ENCODE data around the gene KRTAP5-3. TPM values are rescaled to one million over a fixed set of nuclear protein-coding genes. Genes with fewer than 3 reads are reported as not detected.

Gene KRTAP5-3
- total and polyA plus RNA-seq, 12 donors: not detected

- Histone ChIP-seq H3K4me1 (replicated peaks in 1 of 2) (no peaks in the 10 kb centered on the region), H3K27me3 (peaks cover 14% of the 10 kb centered on the region), H3K4me3 (no peak overlapping the region), H3K27ac (no peak overlapping the region), H3K36me3 (replicated peaks in 1 of 2) (no peaks in the 10 kb centered on the region), H3K9me3 (replicated peaks in 1 of 3) (no peaks in the 10 kb centered on the region)
- WGBS, 4 donors: 82 to 84% (median 83%) methylated on average over 10 of the region's 10 CpGs
- intact Hi-C loops (cut with DNase I): no loop called here
- no peak for DNase-seq
- TF ChIP-seq POLR2A (IDR thresholded peaks at IDR 0.05) (no peak), CTCF (IDR thresholded peaks at IDR 0.05) (no peak)
Observed at GRCh38 chr11:1633864-1634263, 25.6 kb upstream of the KRTAP5-3 start.

DNA sequence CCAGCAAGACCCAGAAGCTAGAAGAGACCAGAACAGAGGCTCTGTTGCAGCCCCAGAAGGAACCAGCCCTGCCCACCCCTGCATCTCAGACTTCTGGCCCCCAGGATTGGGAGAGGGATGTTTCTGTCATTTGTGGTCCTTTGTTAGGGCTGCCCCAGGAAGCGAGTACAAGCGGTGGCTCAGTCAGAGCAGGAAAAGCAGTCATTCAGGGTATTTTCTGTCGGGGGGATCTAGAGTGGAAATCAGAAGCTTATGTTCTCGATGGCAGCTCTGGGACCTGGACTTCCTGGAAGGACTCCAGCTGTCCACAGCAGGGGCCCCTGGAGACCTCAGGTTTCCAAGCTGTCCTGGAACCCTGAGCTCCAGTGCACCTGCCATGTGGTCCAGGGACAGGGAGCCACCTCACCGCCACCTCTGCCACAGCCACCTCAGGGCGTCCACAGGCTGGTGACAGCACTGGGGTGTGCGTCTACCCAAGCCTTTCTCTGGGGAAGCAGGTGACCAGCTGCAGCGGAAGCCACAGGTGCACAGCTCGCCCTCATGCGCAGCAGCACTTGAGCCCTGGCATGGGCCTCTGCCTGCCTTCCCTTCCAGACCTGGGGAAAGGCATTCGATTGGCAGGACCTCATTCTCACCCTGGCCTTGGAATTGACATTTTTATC lies 23.9 kb upstream of the KRTAP5-3 start:
- 60 to 66% (median 62%) methylated on average over 6 to 11 of the region's 11 CpGs for WGBS, 4 donors
- peaks cover 22% of the 10 kb centered on the region for H3K27me3 ChIP-seq

GRCh38 chr11:1631066-1631568 lies 22.9 kb upstream of the KRTAP5-3 start:
- no peaks in the 10 kb centered on the region for H3K36me3 ChIP-seq (replicated peaks in 1 of 2)
- no peak overlapping the region for H3K27ac ChIP-seq
- no peak for DNase-seq
- intact Hi-C loops (cut with DNase I): no loop called here
- no peaks in the 10 kb centered on the region for H3K9me3 ChIP-seq (replicated peaks in 1 of 3)
- no peaks in the 10 kb centered on the region for H3K4me1 ChIP-seq (replicated peaks in 1 of 2)
- TF ChIP-seq POLR2A (IDR thresholded peaks at IDR 0.05) (no peak), CTCF (IDR thresholded peaks at IDR 0.05) (no peak)
- H3K4me3 ChIP-seq: no peak overlapping the region
- 58 to 78% (median 62%) methylated on average over 12 to 13 of the region's 13 CpGs for WGBS, 4 donors
- peaks cover 19% of the 10 kb centered on the region for H3K27me3 ChIP-seq

More for the DNA sequence above, 23.9 kb upstream of the KRTAP5-3 start:
- intact Hi-C loops (cut with DNase I): no loop called here
- Histone ChIP-seq H3K4me3 (no peak overlapping the region), H3K4me1 (replicated peaks in 1 of 2) (no peaks in the 10 kb centered on the region), H3K9me3 (replicated peaks in 1 of 3) (no peaks in the 10 kb centered on the region), H3K36me3 (replicated peaks in 1 of 2) (no peaks in the 10 kb centered on the region), H3K27ac (no peak overlapping the region)
- DNase-seq: no peak
- TF ChIP-seq CTCF (IDR thresholded peaks at IDR 0.05) (no peak), POLR2A (IDR thresholded peaks at IDR 0.05) (no peak)

- 49 to 80% (median 69%) methylated on average over 1 to 2 of the region's 2 CpGs for WGBS, 4 donors
- H3K36me3 ChIP-seq (replicated peaks in 1 of 2): no peaks in the 10 kb centered on the region
- TF ChIP-seq CTCF (IDR thresholded peaks at IDR 0.05): no peak
- intact Hi-C loops (cut with DNase I): no loop called here
- H3K4me3 ChIP-seq: no peak overlapping the region
- H3K27me3 ChIP-seq: peaks cover 20% of the 10 kb centered on the region
- H3K4me1 ChIP-seq (replicated peaks in 1 of 2): no peaks in the 10 kb centered on the region
- no peak for DNase-seq
- H3K9me3 ChIP-seq (replicated peaks in 1 of 3): no peaks in the 10 kb centered on the region
- H3K27ac ChIP-seq: no peak overlapping the region
Observed at GRCh38 chr11:1630271-1630670, 22.0 kb upstream of the KRTAP5-3 start.

All from adrenal gland (tissue), 12 donors.